Neutrophil (primary cell): Measurements from ENCODE around the gene XPO1.
"Not testable (repeated sequence)": the region's sequence is repeated elsewhere in the genome, so short reads cannot be mapped to it uniquely, and the experiment has no call there.

Experiments
- H3K27ac ChIP-seq: fragments of 200-600 bp; sonication (generic); 2 replicates; pipeline ENCODE4 v1.5.1; 2016; ENCODE audit warnings: mild to moderate bottlenecking, moderate library complexity
- H3K27me3 ChIP-seq: fragments of 200-600 bp; sonication (generic); 2 replicates; pipeline ENCODE4 v1.6.0; 2016; ENCODE audit warnings: mild to moderate bottlenecking
- H3K36me3 ChIP-seq: fragments of 200-600 bp; sonication (generic); 2 replicates; pipeline ENCODE4 v1.5.1; 2017
- H3K4me1 ChIP-seq, 2 experiments: fragments of 200-600 bp in 1 of 2; sonication (generic) in 1 of 2; 1 replicate in 1 of 2; 2 replicates in 1 of 2; pipeline versions ENCODE4 v1.5.1 to v1.6.1; 2013 to 2016; ENCODE audit warnings: low read depth in 1 of 2, low read length in 1 of 2, mild to moderate bottlenecking in 1 of 2, moderate library complexity in 1 of 2; ENCODE audit not compliant: control insufficient read depth in 1 of 2, insufficient read depth in 1 of 2
- H3K4me3 ChIP-seq, 2 experiments: fragments of 200-600 bp in 1 of 2; sonication (generic) in 1 of 2; 1 replicate in 1 of 2; 2 replicates in 1 of 2; pipeline ENCODE4 v1.5.1; 2013 to 2016; ENCODE audit warnings: low read depth in 1 of 2, low read length in 1 of 2, mild to moderate bottlenecking in 1 of 2, moderate library complexity in 1 of 2
- H3K9me3 ChIP-seq: fragments of 200-600 bp; sonication (generic); 2 replicates; pipeline ENCODE4 v1.5.1; 2016
- CTCF ChIP-seq: fragments of 200-600 bp; sonication (generic); IDR thresholded peaks from 2 replicates; pipeline ENCODE4 v1.5.1; 2016; ENCODE audit warnings: antibody characterized with exemption

XPO1 gene

GRCh38 chr2:61550375-61551209 lies 12.4 kb upstream of the XPO1 start:
- no peaks in the 10 kb centered on the region for H3K36me3 ChIP-seq
- no peaks in the 10 kb centered on the region for H3K9me3 ChIP-seq
- H3K27ac ChIP-seq = no peak overlapping the region
- no peaks in the 10 kb centered on the region for H3K4me1 ChIP-seq
- no peak for TF ChIP-seq CTCF
- no peak overlapping the region for H3K4me3 ChIP-seq
- H3K27me3 ChIP-seq = no peaks in the 10 kb centered on the region

GRCh38 chr2:61549546-61549945 lies 11.4 kb upstream of the XPO1 start:
- no peak overlapping the region for H3K4me3 ChIP-seq
- TF ChIP-seq CTCF = no peak
- no peak overlapping the region for H3K27ac ChIP-seq
- H3K36me3 ChIP-seq = no peaks in the 10 kb centered on the region
- no peaks in the 10 kb centered on the region for H3K9me3 ChIP-seq
- H3K27me3 ChIP-seq = no peaks in the 10 kb centered on the region
- no peaks in the 10 kb centered on the region for H3K4me1 ChIP-seq

- Histone ChIP-seq H3K9me3 (no peaks in the 10 kb centered on the region), H3K4me3 (no peak overlapping the region), H3K27ac (no peak overlapping the region), H3K36me3 (no peaks in the 10 kb centered on the region), H3K4me1 (peaks cover 6 to 8% of the 10 kb centered on the region in 2 experiments), H3K27me3 (no peaks in the 10 kb centered on the region)
- no peak for TF ChIP-seq CTCF
Observed at GRCh38 chr2:61543062-61543461, 4.9 kb upstream of the XPO1 start.

- not testable (repeated sequence) for H3K27ac ChIP-seq, H3K4me3 ChIP-seq, H3K36me3 ChIP-seq, H3K9me3 ChIP-seq, H3K27me3 ChIP-seq
- H3K4me1 ChIP-seq = peaks cover 20 to 27% of the 10 kb centered on the region in 2 experiments
Observed at GRCh38 chr2:61540167-61540566, 2.0 kb upstream of the XPO1 start.

GRCh38 chr2:61538920-61539520 lies 864 bp upstream of the XPO1 start:
- Histone ChIP-seq H3K27me3 (no peaks in the 10 kb centered on the region), H3K4me1 (peaks cover 32 to 34% of the 10 kb centered on the region in 2 experiments), H3K9me3 (no peaks in the 10 kb centered on the region), H3K36me3 (no peaks in the 10 kb centered on the region), H3K4me3 (peak overlapping the region; percentile 77 to 95), H3K27ac (peak overlapping the region; percentile 97)
- TF ChIP-seq CTCF = no peak

- H3K27ac ChIP-seq = peak overlapping the region; percentile 97
- H3K36me3 ChIP-seq = no peaks in the 10 kb centered on the region
- TF ChIP-seq CTCF = no peak
- no peaks in the 10 kb centered on the region for H3K9me3 ChIP-seq
- peaks cover 33 to 34% of the 10 kb centered on the region in 2 experiments for H3K4me1 ChIP-seq
- peak overlapping the region; percentile 77 to 95 for H3K4me3 ChIP-seq
- no peaks in the 10 kb centered on the region for H3K27me3 ChIP-seq
Observed at GRCh38 chr2:61537950-61538199, 281 bp downstream of the XPO1 start.
